Fibroblast of lung (primary cell): ENCODE measurements around the gene IQGAP2.
"Not testable (repeated sequence)": the region's sequence is repeated elsewhere in the genome, so short reads cannot be mapped to it uniquely, and the experiment has no call there.

Experiments used
- EZH2 ChIP-seq: IDR thresholded peaks from 2 replicates; pipeline ENCODE4 v1.5.1; 2012; ENCODE audit warnings: low read length, control low read depth, mild to moderate bottlenecking; ENCODE audit errors: missing control alignments
- TF ChIP-seq, protein P1 (sequence below), 2 donors: IDR thresholded peaks in 1 of 2; conservative IDR thresholded peaks in 1 of 2; 1 replicate in 1 of 2; 2 replicates in 1 of 2; pipeline ENCODE4 v1.5.1; 2011 to 2012; ENCODE audit warnings: low read length in 2 of 2, control low read depth in 1 of 2, inconsistent platforms in 1 of 2, low read depth in 1 of 2, mild to moderate bottlenecking in 1 of 2

DNA sequence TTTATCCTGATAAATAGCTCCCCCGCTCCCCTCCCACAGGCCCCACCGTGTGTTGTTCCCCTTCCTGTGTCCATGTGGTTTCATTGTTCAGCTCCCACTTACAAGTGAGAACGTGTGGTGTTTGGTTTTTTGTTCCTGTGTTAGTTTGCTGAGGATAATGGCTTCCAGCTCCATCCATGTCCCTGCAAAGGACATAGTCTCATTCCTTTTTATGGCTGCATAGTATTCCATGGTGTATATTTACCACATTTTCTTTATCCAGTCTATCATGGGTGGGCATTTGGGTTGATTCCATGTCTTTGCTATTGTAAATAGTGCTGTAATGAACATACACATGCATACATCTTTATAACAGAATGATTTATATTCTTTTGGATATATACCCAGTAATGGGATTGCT lies 34.4 kb downstream of the IQGAP2 start:
- not testable (repeated sequence) for TF ChIP-seq EZH2
- TF ChIP-seq, protein P1, sequence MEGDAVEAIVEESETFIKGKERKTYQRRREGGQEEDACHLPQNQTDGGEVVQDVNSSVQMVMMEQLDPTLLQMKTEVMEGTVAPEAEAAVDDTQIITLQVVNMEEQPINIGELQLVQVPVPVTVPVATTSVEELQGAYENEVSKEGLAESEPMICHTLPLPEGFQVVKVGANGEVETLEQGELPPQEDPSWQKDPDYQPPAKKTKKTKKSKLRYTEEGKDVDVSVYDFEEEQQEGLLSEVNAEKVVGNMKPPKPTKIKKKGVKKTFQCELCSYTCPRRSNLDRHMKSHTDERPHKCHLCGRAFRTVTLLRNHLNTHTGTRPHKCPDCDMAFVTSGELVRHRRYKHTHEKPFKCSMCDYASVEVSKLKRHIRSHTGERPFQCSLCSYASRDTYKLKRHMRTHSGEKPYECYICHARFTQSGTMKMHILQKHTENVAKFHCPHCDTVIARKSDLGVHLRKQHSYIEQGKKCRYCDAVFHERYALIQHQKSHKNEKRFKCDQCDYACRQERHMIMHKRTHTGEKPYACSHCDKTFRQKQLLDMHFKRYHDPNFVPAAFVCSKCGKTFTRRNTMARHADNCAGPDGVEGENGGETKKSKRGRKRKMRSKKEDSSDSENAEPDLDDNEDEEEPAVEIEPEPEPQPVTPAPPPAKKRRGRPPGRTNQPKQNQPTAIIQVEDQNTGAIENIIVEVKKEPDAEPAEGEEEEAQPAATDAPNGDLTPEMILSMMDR (conservative IDR thresholded peaks at IDR 0.05 in 1 of 2, IDR thresholded peaks at IDR 0.05 in 1 of 2; ENCODE audit: low read depth in 1 of 2, low read length in 2 of 2): not testable (repeated sequence)
